Measurements from ENCODE around the gene VDR.
A peak's percentile ranks its signal among the peaks of the same experiment; 100 is the strongest.

VDR gene

GRCh38 chr12:47808574-47809365 lies 96.0 kb downstream of the VDR start:
- no peak for DNase-seq
- peaks cover 0 to 3% (median 0%) of the 10 kb centered on the region in 3 donors for H3K36me3 ChIP-seq
- H3K4me1 ChIP-seq: peaks cover 0 to 100% (median 96%) of the 10 kb centered on the region in 4 donors
- TF ChIP-seq CTCF (IDR thresholded peaks at IDR 0.05): no peak
- H3K9me3 ChIP-seq: no peaks in the 10 kb centered on the region
- peak overlapping the region in 1 of 2 donors; percentile 18 for H3K4me3 ChIP-seq
- H3K27ac ChIP-seq: peak overlapping the region; percentile 91 to 99
- no peaks in the 10 kb centered on the region for H3K27me3 ChIP-seq
- intact Hi-C loops (cut with DNase I; ENCODE audit: low total_unique reads): no loop called here

GRCh38 chr12:47808050-47808449 lies 96.7 kb downstream of the VDR start:
- DNase-seq: peak in 1 of 2 donors; percentile 54
- H3K4me1 ChIP-seq: peaks cover 0 to 100% (median 96%) of the 10 kb centered on the region in 4 donors

GRCh38 chr12:47807338-47807737 lies 97.5 kb downstream of the VDR start:
- no peaks in the 10 kb centered on the region for H3K9me3 ChIP-seq
- no peak overlapping the region for H3K4me3 ChIP-seq
- no peak for TF ChIP-seq CTCF (IDR thresholded peaks at IDR 0.05)
- peaks cover 0 to 7% (median 5%) of the 10 kb centered on the region in 3 donors for H3K36me3 ChIP-seq
- peak overlapping the region; percentile 91 to 99 for H3K27ac ChIP-seq
- H3K4me1 ChIP-seq: peaks cover 0 to 100% (median 98%) of the 10 kb centered on the region in 4 donors
- H3K27me3 ChIP-seq: no peaks in the 10 kb centered on the region
- intact Hi-C loops (cut with DNase I; ENCODE audit: low total_unique reads): no loop called here
- peak in 1 of 2 donors; percentile 79 for DNase-seq

More at GRCh38 chr12:47808050-47808449, 96.7 kb downstream of the VDR start:
- Histone ChIP-seq H3K36me3 (peaks cover 0 to 5% (median 4%) of the 10 kb centered on the region in 3 donors), H3K9me3 (no peaks in the 10 kb centered on the region), H3K4me3 (peak overlapping the region in 1 of 2 donors; percentile 18), H3K27me3 (no peaks in the 10 kb centered on the region), H3K27ac (peak overlapping the region; percentile 91 to 99)
- intact Hi-C loops (cut with DNase I; ENCODE audit: low total_unique reads): no loop called here
- no peak for TF ChIP-seq CTCF (IDR thresholded peaks at IDR 0.05)

- Histone ChIP-seq H3K27me3 (no peaks in the 10 kb centered on the region), H3K9me3 (no peaks in the 10 kb centered on the region), H3K4me3 (no peak overlapping the region), H3K27ac (peak overlapping the region; percentile 91 to 99), H3K4me1 (peaks cover 0 to 100% (median 99%) of the 10 kb centered on the region in 4 donors), H3K36me3 (peaks cover 0 to 7% (median 5%) of the 10 kb centered on the region in 3 donors)
- peak; percentile 73 to 79 for DNase-seq
- no peak for TF ChIP-seq CTCF (IDR thresholded peaks at IDR 0.05)
- intact Hi-C loops (cut with DNase I; ENCODE audit: low total_unique reads): no loop called here
These were observed 99.4 kb downstream of the VDR start for GRCh38 chr12:47805417-47805816.

- Histone ChIP-seq H3K4me1 (peaks cover 0 to 100% (median 99%) of the 10 kb centered on the region in 4 donors), H3K27me3 (no peaks in the 10 kb centered on the region), H3K4me3 (no peak overlapping the region), H3K9me3 (no peaks in the 10 kb centered on the region), H3K27ac (peak overlapping the region; percentile 66 to 99), H3K36me3 (peaks cover 0 to 7% (median 5%) of the 10 kb centered on the region in 3 donors)
- intact Hi-C loops (cut with DNase I; ENCODE audit: low total_unique reads): no loop called here
- no peak for DNase-seq
- TF ChIP-seq CTCF (IDR thresholded peaks at IDR 0.05): no peak
These were observed 100.6 kb downstream of the VDR start for GRCh38 chr12:47804171-47804570.
